ENCODE results near the gene VIT. TPM values are rescaled to one million over a fixed set of nuclear protein-coding genes. Genes with fewer than 3 reads are reported as not detected.

Gene VIT
- total RNA-seq, 1 donor from 2014 or later, result 0.66 TPM

DNA sequence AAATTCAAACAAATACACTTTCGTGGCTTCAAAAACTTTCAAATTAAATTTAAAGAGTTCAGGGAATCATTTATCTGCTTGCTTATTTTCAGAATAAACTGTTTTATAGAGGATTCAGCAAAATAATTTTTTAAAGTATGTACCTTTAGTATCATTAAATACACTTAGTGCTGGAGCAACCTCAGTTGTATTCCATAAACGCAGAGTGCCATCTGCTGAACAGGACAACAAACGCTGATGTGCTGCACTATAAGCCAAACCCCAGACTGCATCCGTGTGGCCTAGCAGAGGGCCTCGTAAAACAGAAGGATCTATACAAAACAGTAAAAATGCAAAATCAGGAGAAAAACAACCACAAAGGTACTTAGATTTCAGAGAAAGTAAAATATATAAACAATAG is 161.2 kb downstream of the VIT start:
- DNase-seq (ENCODE audit: low read depth, low spot score), result no peak

DNA sequence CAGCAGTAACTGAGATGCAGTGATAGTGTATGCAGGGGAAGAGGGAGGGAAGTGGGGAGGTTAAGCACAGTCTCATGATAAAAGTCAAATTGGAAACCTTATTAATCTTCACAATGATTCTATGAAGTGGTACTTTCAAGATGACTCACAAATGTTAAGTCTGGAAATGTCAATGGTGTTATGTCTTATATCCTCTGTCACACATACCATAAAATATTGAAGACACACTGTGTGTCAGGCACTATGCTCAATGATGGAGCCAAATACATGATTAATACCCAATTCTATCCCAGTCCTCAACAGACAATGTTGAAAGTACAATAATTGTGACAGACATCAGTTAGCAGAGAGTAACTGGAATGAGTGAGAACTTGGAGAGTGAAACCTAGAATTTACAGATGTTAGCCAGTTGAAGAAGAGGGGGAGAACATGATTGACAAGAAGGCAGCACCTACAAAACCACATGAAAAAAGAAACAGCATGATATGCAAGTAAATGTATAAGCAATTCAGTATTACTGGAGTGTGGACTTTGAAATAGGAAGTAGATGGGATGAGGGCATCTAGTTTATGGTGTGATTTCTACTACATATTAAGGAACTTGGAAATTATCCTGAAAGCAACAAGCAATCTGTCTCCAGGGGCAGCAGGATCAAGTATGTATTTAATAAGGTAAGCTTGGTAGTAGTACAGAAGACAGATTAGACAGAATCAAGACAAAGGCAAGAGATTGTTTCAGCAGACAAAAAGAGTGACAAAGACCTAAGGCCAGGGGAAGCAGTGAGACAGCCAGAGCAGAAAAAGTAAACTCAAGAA is 162.3 kb downstream of the VIT start:
- no peak for DNase-seq (ENCODE audit: low read depth, low spot score)

DNA sequence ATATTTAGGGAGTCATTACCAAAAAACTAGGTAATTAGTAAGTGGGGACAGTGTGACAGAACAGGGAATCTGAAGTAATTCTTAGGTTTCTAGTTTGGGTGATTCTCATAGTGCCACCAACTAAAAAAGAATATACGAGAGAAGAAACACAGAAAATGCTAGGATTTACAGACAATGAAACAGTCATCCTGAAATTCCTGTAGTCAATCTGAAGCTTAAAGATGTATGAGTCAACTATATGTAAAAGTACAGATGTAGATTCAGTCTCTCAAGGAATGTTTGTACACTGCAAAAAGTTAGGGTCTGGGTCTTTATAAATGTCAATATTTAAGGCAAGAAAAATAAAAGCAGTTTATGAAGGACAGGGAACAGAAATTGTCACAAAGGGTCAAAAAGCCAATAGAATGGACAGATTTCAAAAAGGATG is 162.9 kb downstream of the VIT start:
- DNase-seq (ENCODE audit: low read depth, low spot score), result no peak

DNA sequence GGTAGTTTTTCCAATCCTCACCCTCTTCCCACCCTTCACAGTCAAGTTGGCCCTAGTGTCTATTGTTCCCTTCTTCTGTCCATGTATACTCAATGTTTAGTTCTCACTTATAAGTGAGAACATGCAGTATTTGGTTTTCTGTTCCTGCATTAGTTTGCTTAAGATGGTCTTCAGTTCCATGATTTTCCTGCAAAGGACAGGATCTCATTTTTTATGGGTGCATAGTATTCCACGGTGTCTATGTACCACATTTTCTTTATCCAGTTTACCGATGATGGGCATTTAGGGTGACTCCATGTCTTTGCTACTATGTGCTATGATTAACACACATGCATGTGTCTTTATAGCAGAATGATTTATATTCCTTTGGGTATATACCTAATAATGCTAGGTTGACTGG is 165.4 kb downstream of the VIT start:
- no peak for DNase-seq (ENCODE audit: low read depth, low spot score)

Other genes starting within 250 kb of the VIT start
- gene FEZ2, start 98.5 kb upstream of the VIT start, total RNA-seq, result 76.3 and 88.4 TPM in 2 replicates